ENCODE results near the gene TSPEAR. TPM values are rescaled to one million over a fixed set of nuclear protein-coding genes. Genes with fewer than 3 reads are reported as not detected.
A peak's percentile ranks its signal among the peaks of the same experiment; 100 is the strongest.

Gene TSPEAR
- total and polyA plus RNA-seq, 2 donors (not counting 1 experiment from before 2014, with no cell fraction given): not detected

GRCh38 chr21:44657635-44658540 is 53.5 kb downstream of the TSPEAR start, which contains the start of gene KRTAP12-3:
TSS of gene KRTAP12-3 (plus strand) at chr21:44657932. CDS start at chr21:44657980, 48 bp downstream.
- no peak for TF ChIP-seq EZH2 (IDR thresholded peaks at IDR 0.05; ENCODE audit: borderline replicate concordance, insufficient read depth, low read depth, low read length, poor library complexity, severe bottlenecking)
- TF ChIP-seq, protein P1, sequence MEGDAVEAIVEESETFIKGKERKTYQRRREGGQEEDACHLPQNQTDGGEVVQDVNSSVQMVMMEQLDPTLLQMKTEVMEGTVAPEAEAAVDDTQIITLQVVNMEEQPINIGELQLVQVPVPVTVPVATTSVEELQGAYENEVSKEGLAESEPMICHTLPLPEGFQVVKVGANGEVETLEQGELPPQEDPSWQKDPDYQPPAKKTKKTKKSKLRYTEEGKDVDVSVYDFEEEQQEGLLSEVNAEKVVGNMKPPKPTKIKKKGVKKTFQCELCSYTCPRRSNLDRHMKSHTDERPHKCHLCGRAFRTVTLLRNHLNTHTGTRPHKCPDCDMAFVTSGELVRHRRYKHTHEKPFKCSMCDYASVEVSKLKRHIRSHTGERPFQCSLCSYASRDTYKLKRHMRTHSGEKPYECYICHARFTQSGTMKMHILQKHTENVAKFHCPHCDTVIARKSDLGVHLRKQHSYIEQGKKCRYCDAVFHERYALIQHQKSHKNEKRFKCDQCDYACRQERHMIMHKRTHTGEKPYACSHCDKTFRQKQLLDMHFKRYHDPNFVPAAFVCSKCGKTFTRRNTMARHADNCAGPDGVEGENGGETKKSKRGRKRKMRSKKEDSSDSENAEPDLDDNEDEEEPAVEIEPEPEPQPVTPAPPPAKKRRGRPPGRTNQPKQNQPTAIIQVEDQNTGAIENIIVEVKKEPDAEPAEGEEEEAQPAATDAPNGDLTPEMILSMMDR (IDR thresholded peaks at IDR 0.05): no peak
- Histone ChIP-seq H3K36me3 (replicated peaks in 1 of 2; ENCODE audit: control extremely low read depth in 1 of 2, control insufficient read depth in 1 of 2, extremely low read depth in 1 of 2, insufficient read depth in 2 of 2, low read length in 1 of 2) (no peaks in the 10 kb centered on the region), H4K20me1 (ENCODE audit: control insufficient read depth, insufficient read depth, low read length, poor library complexity, severe bottlenecking) (no peaks in the 10 kb centered on the region), H3K27ac (ENCODE audit: low read length in 2 of 2) (no peak within 1 kb of the TSS), H3K4me2 (replicated peaks; ENCODE audit: low read depth, low read length, poor library complexity, severe bottlenecking) (no peak within 1 kb of the TSS), H2AFZ (ENCODE audit: insufficient read depth, low read depth, low read length, poor library complexity, severe bottlenecking) (no peak within 1 kb of the TSS), H3K9me3 (ENCODE audit: control extremely low read depth in 1 of 3, control insufficient read depth in 2 of 3, insufficient read depth in 1 of 3, low read length in 2 of 3) (peaks cover 3 to 32% (median 11%) of the 10 kb centered on the region in 3 donors), H3K4me3 (ENCODE audit: control extremely low read depth in 1 of 5, extremely low read depth in 1 of 5, insufficient read depth in 1 of 5, low read depth in 2 of 5, low read length in 4 of 5) (no peak within 1 kb of the TSS), H3K9ac (ENCODE audit: low read length) (no peak within 1 kb of the TSS), H3K79me2 (ENCODE audit: control insufficient read depth, insufficient read depth, low read length) (no peaks in the 10 kb centered on the region), H3K27me3 (replicated peaks in 1 of 4; ENCODE audit: control extremely low read depth in 1 of 4, control insufficient read depth in 3 of 4, insufficient read depth in 4 of 4, low read length in 3 of 4) (peaks cover 0 to 16% (median 0%) of the 10 kb centered on the region in 4 experiments), H3K4me1 (ENCODE audit: control insufficient read depth in 2 of 2, insufficient read depth in 2 of 2, low read length in 2 of 2) (peaks cover 0 to 3% of the 10 kb centered on the region in 2 donors)
- no peak for DNase-seq
- Mint-ChIP-seq H3K4me1 (peaks cover 2% of the 10 kb centered on the region), H3K27me3 (peaks cover 43% of the 10 kb centered on the region), H3K27ac (peak within 1 kb of the TSS; percentile 41), H3K9me3 (ENCODE audit: insufficient read depth) (peaks cover 12% of the 10 kb centered on the region), H3K4me3 (no peak within 1 kb of the TSS)
- ChIA-PET CTCF (no interaction called here), POLR2A (no interaction called here)
- ATAC-seq (ENCODE audit: low read depth): no peak
- WGBS (ENCODE audit: insufficient coverage): 86% methylated on average over 17 of the region's 26 CpGs
- intact Hi-C loops (cut with micrococcal nuclease): no loop called here

- Mint-ChIP-seq H3K4me1 (peaks cover 2% of the 10 kb centered on the region), H3K9me3 (ENCODE audit: insufficient read depth) (peaks cover 12% of the 10 kb centered on the region), H3K27me3 (peaks cover 38% of the 10 kb centered on the region), H3K27ac (no peak overlapping the region), H3K4me3 (no peak overlapping the region)
- Histone ChIP-seq H3K4me2 (replicated peaks; ENCODE audit: low read depth, low read length, poor library complexity, severe bottlenecking) (no peak overlapping the region), H3K36me3 (replicated peaks in 1 of 2; ENCODE audit: control extremely low read depth in 1 of 2, control insufficient read depth in 1 of 2, extremely low read depth in 1 of 2, insufficient read depth in 2 of 2, low read length in 1 of 2) (no peaks in the 10 kb centered on the region), H3K27ac (ENCODE audit: low read length in 2 of 2) (no peak overlapping the region), H3K79me2 (ENCODE audit: control insufficient read depth, insufficient read depth, low read length) (no peaks in the 10 kb centered on the region), H4K20me1 (ENCODE audit: control insufficient read depth, insufficient read depth, low read length, poor library complexity, severe bottlenecking) (no peaks in the 10 kb centered on the region), H3K27me3 (replicated peaks in 1 of 4; ENCODE audit: control extremely low read depth in 1 of 4, control insufficient read depth in 3 of 4, insufficient read depth in 4 of 4, low read length in 3 of 4) (peaks cover 0 to 16% (median 0%) of the 10 kb centered on the region in 4 experiments), H3K9ac (ENCODE audit: low read length) (no peak overlapping the region), H3K9me3 (ENCODE audit: control extremely low read depth in 1 of 3, control insufficient read depth in 2 of 3, insufficient read depth in 1 of 3, low read length in 2 of 3) (peaks cover 3 to 32% (median 11%) of the 10 kb centered on the region in 3 donors), H3K4me1 (ENCODE audit: control insufficient read depth in 2 of 2, insufficient read depth in 2 of 2, low read length in 2 of 2) (peaks cover 0 to 3% of the 10 kb centered on the region in 2 donors), H2AFZ (ENCODE audit: insufficient read depth, low read depth, low read length, poor library complexity, severe bottlenecking) (no peak overlapping the region), H3K4me3 (ENCODE audit: control extremely low read depth in 1 of 5, extremely low read depth in 1 of 5, insufficient read depth in 1 of 5, low read depth in 2 of 5, low read length in 4 of 5) (no peak overlapping the region)
- DNase-seq (no peak), ATAC-seq (ENCODE audit: low read depth) (no peak)
- intact Hi-C loops (cut with micrococcal nuclease): no loop called here
- ChIA-PET POLR2A (no interaction called here), CTCF (no interaction called here)
- TF ChIP-seq, protein P1 (IDR thresholded peaks at IDR 0.05): no peak
- no peak for TF ChIP-seq EZH2 (IDR thresholded peaks at IDR 0.05; ENCODE audit: borderline replicate concordance, insufficient read depth, low read depth, low read length, poor library complexity, severe bottlenecking)
- 57% methylated on average over 1 of the region's 1 CpG for WGBS (ENCODE audit: insufficient coverage)
Observed at GRCh38 chr21:44656868-44657267, 54.5 kb downstream of the TSPEAR start.

All from B cell (primary cell).